IMR-90 (cell line): Measurements from ENCODE around the gene ADPRHL1. TPM values are rescaled to one million over a fixed set of nuclear protein-coding genes. Genes with fewer than 3 reads are reported as not detected.

Experiments used
- ATAC-seq: fragments of 200-7000 bp; cut with Tn5 transposase; 2 replicates; pipeline ENCODE4 v1.9.1; 2020; ENCODE audit warnings: low read depth, mild to moderate bottlenecking, moderate library complexity
- BruUV-seq: library from RNA; stranded (reverse); fragments of 400-500 nt; replicated peaks from 2 replicates; lab custom pipeline; 2021; lab: Mats Ljungman, UMichigan
- CTCF ChIA-PET: fragments of 300-600 bp; formaldehyde crosslinking; extraction: SDS; loops from one replicate; lab custom pipeline; 2021; ENCODE audit warnings: antibody characterized with exemption; lab: Yijun Ruan, JAX
- POLR2A ChIA-PET: fragments of 300-600 bp; sonication (Branson Sonifier 250); formaldehyde crosslinking; loops from one replicate; lab custom pipeline; 2022; ENCODE audit warnings: antibody characterized with exemption; ENCODE audit not compliant: unreplicated experiment; lab: Charles Lee
- DNase-seq: peaks from one replicate; pipeline ENCODE4 v3.0.0; 2013
- H2AFZ ChIP-seq: replicated peaks from 2 replicates; pipeline ENCODE3; 2013; ENCODE audit warnings: low read length, mild to moderate bottlenecking; ENCODE audit not compliant: poor library complexity
- H2AK5ac ChIP-seq: 2 replicates; pipeline ENCODE4 v1.6.1; 2013; ENCODE audit warnings: low read depth, low read length, inconsistent platforms
- H2AK9ac ChIP-seq: replicated peaks from 2 replicates; pipeline ENCODE3; 2013; ENCODE audit warnings: mild to moderate bottlenecking, low read depth, low read length, moderate library complexity; ENCODE audit not compliant: poor library complexity
- H2BK120ac ChIP-seq: 2 replicates; pipeline ENCODE4 v1.6.1; 2013; ENCODE audit warnings: low read depth, low read length, inconsistent platforms
- H2BK15ac ChIP-seq: 3 replicates; pipeline ENCODE4 v1.6.1; 2013; ENCODE audit warnings: low read depth, low read length, inconsistent platforms
- H2BK20ac ChIP-seq: 2 replicates; pipeline ENCODE4 v1.6.1; 2013; ENCODE audit warnings: low read depth, mild to moderate bottlenecking, inconsistent platforms, low read length, moderate library complexity
- H2BK5ac ChIP-seq: 2 replicates; pipeline ENCODE4 v1.6.1; 2013; ENCODE audit warnings: mild to moderate bottlenecking, low read depth, low read length, inconsistent platforms; ENCODE audit not compliant: poor library complexity, severe bottlenecking
- H3K14ac ChIP-seq: replicated peaks from 2 replicates; pipeline ENCODE4 v1.6.1; 2013; ENCODE audit warnings: low read depth, low read length, inconsistent platforms
- H3K18ac ChIP-seq: 2 replicates; pipeline ENCODE4 v1.6.1; 2013; ENCODE audit warnings: low read depth, low read length, control low read depth
- H3K23ac ChIP-seq: 2 replicates; pipeline ENCODE4 v1.6.1; 2013; ENCODE audit warnings: low read depth, low read length, inconsistent platforms
- H3K27ac ChIP-seq: 2 replicates; pipeline ENCODE4 v1.5.1; 2013; ENCODE audit warnings: mild to moderate bottlenecking, control low read depth, low read length; ENCODE audit not compliant: insufficient read depth
- H3K27me3 ChIP-seq: 2 replicates; pipeline ENCODE4 v1.6.1; 2013; ENCODE audit warnings: low read length; ENCODE audit not compliant: control insufficient read depth, insufficient read depth
- H3K36me3 ChIP-seq: 2 replicates; pipeline ENCODE4 v1.6.1; 2013; ENCODE audit warnings: low read length, mixed read lengths; ENCODE audit not compliant: control insufficient read depth, insufficient read depth
- H3K4ac ChIP-seq: 2 replicates; pipeline ENCODE4 v1.6.1; 2013; ENCODE audit warnings: low read depth, low read length, inconsistent platforms
- H3K4me1 ChIP-seq: 2 replicates; pipeline ENCODE4 v1.6.1; 2013; ENCODE audit warnings: low read length, mixed read lengths; ENCODE audit not compliant: control insufficient read depth, insufficient read depth
- H3K4me2 ChIP-seq: 2 replicates; pipeline ENCODE4 v1.6.1; 2013; ENCODE audit warnings: low read depth, mild to moderate bottlenecking, control low read depth, low read length, moderate library complexity
- H3K4me3 ChIP-seq: 2 replicates; pipeline ENCODE4 v1.5.1; 2013; ENCODE audit warnings: low read depth, mild to moderate bottlenecking, control low read depth, low read length, moderate library complexity; ENCODE audit not compliant: insufficient read depth
- H3K56ac ChIP-seq: 2 replicates; pipeline ENCODE4 v1.6.1; 2013; ENCODE audit warnings: low read length, inconsistent platforms; ENCODE audit not compliant: insufficient read depth; ENCODE audit errors: extremely low read depth
- H3K79me1 ChIP-seq, 2 experiments: 2 replicates each; pipeline ENCODE4 v1.6.1; 2013; ENCODE audit warnings: low read length in 2 of 2, inconsistent platforms in 1 of 2, low read depth in 1 of 2
- H3K9ac ChIP-seq: 2 replicates; pipeline ENCODE4 v1.6.1; 2013; ENCODE audit warnings: low read depth, low read length, control low read depth
- H3K9me1 ChIP-seq: 2 replicates; pipeline ENCODE4 v1.6.1; 2013; ENCODE audit warnings: low read length, inconsistent platforms; ENCODE audit not compliant: insufficient read depth
- H3K9me3 ChIP-seq: 2 replicates; pipeline ENCODE4 v1.6.1; 2013; ENCODE audit warnings: low read length; ENCODE audit not compliant: control insufficient read depth, insufficient read depth
- H4K20me1 ChIP-seq: 2 replicates; pipeline ENCODE4 v1.6.1; 2013; ENCODE audit warnings: low read length, inconsistent platforms; ENCODE audit not compliant: insufficient read depth
- H4K5ac ChIP-seq: 2 replicates; pipeline ENCODE4 v1.6.1; 2013; ENCODE audit warnings: mild to moderate bottlenecking, low read depth, low read length, control low read depth
- H4K8ac ChIP-seq, 2 experiments: 2 replicates each; pipeline ENCODE4 v1.6.1; 2013; ENCODE audit warnings: low read depth in 2 of 2, low read length in 2 of 2, control low read depth in 1 of 2, inconsistent platforms in 1 of 2
- H4K91ac ChIP-seq: 2 replicates; pipeline ENCODE4 v1.6.1; 2013; ENCODE audit warnings: low read depth, low read length, inconsistent platforms; ENCODE audit not compliant: insufficient read depth
- CHD1 ChIP-seq: IDR thresholded peaks from 2 replicates; pipeline ENCODE4 v1.6.1; 2012; ENCODE audit warnings: low read depth, low read length, improper control_type of control experiment
- NFE2L2 ChIP-seq: fragments of 150-350 bp; IDR thresholded peaks from 2 replicates; pipeline ENCODE4 v1.6.1; 2016; ENCODE audit warnings: low read depth, mild to moderate bottlenecking, low read length
- WGBS, 2 experiments: methylation state at CpG; one replicate each; pipeline versions ENCODE4 v1.1.5 to v1.1.7; 2013; ENCODE audit warnings: missing lambda C conversion rate in 2 of 2; ENCODE audit not compliant: insufficient read length in 1 of 2; ENCODE audit errors: extremely low coverage in 2 of 2; 5-methylcytosine and 5-hydroxymethylcytosine counted together
- dilution Hi-C: fragments of 300-500 bp; cut with HindIII; formaldehyde crosslinking; loops from one replicate; pipeline ENCODE4 v1.14.3; 2018; ENCODE audit warnings: low sequenced_read_pairs; ENCODE audit not compliant: unreplicated experiment
- in situ Hi-C: fragments of 300-500 bp; cut with MboI; formaldehyde crosslinking; loops from 3 replicates; pipeline ENCODE4 v1.14.3; 2019; ENCODE audit warnings: low sequenced_read_pairs, inconsistent platforms, mixed read lengths
- intact Hi-C: fragments of 100-400 bp; cut with micrococcal nuclease; formaldehyde crosslinking; loops from 2 replicates; pipeline ENCODE4 v1.10.0; 2022
- polyA plus RNA-seq, 3 experiments: library from polyadenylated mRNA; depleted of rRNA; stranded (reverse); fragments of >200 nt; gene quantifications; 2 replicates each; pipeline ENCODE4 v1.2.3, GENCODE V29; 2012; ENCODE audit warnings: low replicate concordance in 1 of 3
- total RNA-seq: library from RNA; depleted of rRNA; stranded (reverse); fragments of >200 nt; gene quantifications from 2 replicates; pipeline ENCODE4 v1.2.3, GENCODE V29; 2012

Gene ADPRHL1
- total and polyA plus RNA-seq, 2 of the 4 experiments (the other 2 are of a cell fraction): 0.36 to 0.67 TPM

GRCh38 chr13:113364311-113364889 is 88.9 kb downstream of the ADPRHL1 start:
- H4K5ac ChIP-seq: no peak overlapping the region
- no peak overlapping the region for H3K18ac ChIP-seq
- no peaks in the 10 kb centered on the region for H3K79me1 ChIP-seq
- H4K91ac ChIP-seq: no peak overlapping the region
- no peaks in the 10 kb centered on the region for H3K9me3 ChIP-seq
- no peak overlapping the region for H3K23ac ChIP-seq
- no peak for TF ChIP-seq CHD1
- TF ChIP-seq NFE2L2: no peak
- H2BK15ac ChIP-seq: no peak overlapping the region
- peaks cover 37% of the 10 kb centered on the region for H3K27me3 ChIP-seq
- BruUV-seq: no TSS peak
- H2BK20ac ChIP-seq: no peak overlapping the region
- H3K4me2 ChIP-seq: peak overlapping the region; percentile 40; the same call in 1 of the 2 replicates
- H2BK120ac ChIP-seq: no peak overlapping the region
- no peak overlapping the region for H3K4me3 ChIP-seq
- H3K9ac ChIP-seq: no peak overlapping the region
- POLR2A ChIA-PET: no interaction called here
- H4K20me1 ChIP-seq: no peaks in the 10 kb centered on the region
- ATAC-seq (no peak), DNase-seq (no peak)
- H3K9me1 ChIP-seq: no peaks in the 10 kb centered on the region
- dilution Hi-C loops (no loop called here), in situ Hi-C loops (no loop called here), intact Hi-C loops (no loop called here)
- CTCF ChIA-PET: no interaction called here
- no peak overlapping the region for H2BK5ac ChIP-seq
- peak overlapping the region in 1 of 2 experiments; percentile 10; a peak in 1 of 4 replicates for H4K8ac ChIP-seq
- H3K14ac ChIP-seq: no peak overlapping the region
- no peak overlapping the region for H3K27ac ChIP-seq
- no peak overlapping the region for H2AFZ ChIP-seq
- H3K36me3 ChIP-seq: no peaks in the 10 kb centered on the region
- WGBS, 2 experiments: 40% methylated on average over 10 of the region's 41 CpGs; no CpG with 5 or more reads in 1 of the 2 experiments
- H3K4me1 ChIP-seq: no peaks in the 10 kb centered on the region; the same call in 1 of the 2 replicates
- no peak overlapping the region for H3K4ac ChIP-seq
- H2AK5ac ChIP-seq: no peak overlapping the region
- H3K56ac ChIP-seq: no peak overlapping the region
- H2AK9ac ChIP-seq: no peak overlapping the region
